SK-N-SH treated with all-trans-retinoic acid at 6 μM for 48 hours (cell line): ENCODE data around the gene SYNJ2.

Source experiments
- ATAC-seq: fragments of 200-7000 bp; cut with Tn5 transposase; 3 replicates; pipeline ENCODE4 v1.9.1; 2020; ENCODE audit warnings: mild to moderate bottlenecking, moderate library complexity
- BACH2 ChIP-seq: fragments of 250-450 bp; sonication (Bioruptor Pico); IDR thresholded peaks from 2 replicates; pipeline ENCODE4 v1.9.0; 2021; ENCODE audit warnings: mild to moderate bottlenecking, borderline replicate concordance
- CSDC2 ChIP-seq: fragments of 250-450 bp; sonication (Bioruptor Pico); IDR thresholded peaks from 2 replicates; pipeline ENCODE4 v1.5.0; 2020; ENCODE audit warnings: mild to moderate bottlenecking, moderate library complexity
- CSRNP3 ChIP-seq: fragments of 250-450 bp; sonication (Bioruptor Pico); IDR thresholded peaks from 2 replicates; pipeline ENCODE4 v1.5.1; 2021; ENCODE audit warnings: mild to moderate bottlenecking, moderate library complexity
- ESRRG ChIP-seq: fragments of 250-450 bp; sonication (Bioruptor Pico); IDR thresholded peaks from 2 replicates; pipeline ENCODE4 v1.6.1; 2021; ENCODE audit warnings: mild to moderate bottlenecking
- ISL1 ChIP-seq: fragments of 250-450 bp; sonication (Bioruptor Pico); IDR thresholded peaks from 2 replicates; pipeline ENCODE4 v2.1.2; 2022; ENCODE audit warnings: mild to moderate bottlenecking, moderate library complexity
- OSR1 ChIP-seq: fragments of 250-450 bp; sonication (Bioruptor Pico); IDR thresholded peaks from 2 replicates; pipeline ENCODE4 v1.8.0; 2022; ENCODE audit warnings: moderate library complexity, mild to moderate bottlenecking, inconsistent platforms
- PATZ1 ChIP-seq: fragments of 250-450 bp; sonication (Bioruptor Pico); IDR thresholded peaks from 2 replicates; pipeline ENCODE4 v1.8.0; 2020; ENCODE audit warnings: mild to moderate bottlenecking, moderate library complexity, borderline replicate concordance
- POU6F1 ChIP-seq: fragments of 250-450 bp; sonication (Bioruptor Pico); IDR thresholded peaks from 2 replicates; pipeline ENCODE4 v1.8.0; 2021; ENCODE audit warnings: low read depth, mild to moderate bottlenecking, moderate library complexity, borderline replicate concordance
- PPARA ChIP-seq: fragments of 250-450 bp; sonication (Bioruptor Pico); IDR thresholded peaks from 2 replicates; pipeline ENCODE4 v1.5.0; 2020; ENCODE audit warnings: mild to moderate bottlenecking, borderline replicate concordance
- RARB ChIP-seq: fragments of 250-450 bp; sonication (Bioruptor Pico); IDR thresholded peaks from 2 replicates; pipeline ENCODE4 v1.8.0; 2021; ENCODE audit warnings: mild to moderate bottlenecking, moderate library complexity
- SNAI2 ChIP-seq: fragments of 250-450 bp; sonication (Bioruptor Pico); IDR thresholded peaks from 2 replicates; pipeline ENCODE4 v1.5.0; 2020; ENCODE audit warnings: mild to moderate bottlenecking, moderate library complexity
- TOX ChIP-seq: fragments of 250-450 bp; sonication (Bioruptor Pico); IDR thresholded peaks from 2 replicates; pipeline ENCODE4 v1.8.0; 2021; ENCODE audit warnings: mild to moderate bottlenecking, moderate library complexity, borderline replicate concordance
- TSHZ2 ChIP-seq: fragments of 250-450 bp; sonication (Bioruptor Pico); IDR thresholded peaks from 2 replicates; pipeline ENCODE4 v1.5.0; 2020; ENCODE audit warnings: mild to moderate bottlenecking, moderate library complexity
- ZC3H10 ChIP-seq: fragments of 250-450 bp; sonication (Bioruptor Pico); IDR thresholded peaks from 2 replicates; pipeline ENCODE4 v1.5.1; 2021; ENCODE audit warnings: mild to moderate bottlenecking, moderate library complexity
- ZFP3 ChIP-seq: fragments of 250-450 bp; sonication (Bioruptor Pico); IDR thresholded peaks from 2 replicates; pipeline ENCODE4 v1.5.0; 2020; ENCODE audit warnings: mild to moderate bottlenecking, moderate library complexity
- ZFP30 ChIP-seq: fragments of 450-650 bp; formaldehyde crosslinking; IDR thresholded peaks from 2 replicates; pipeline ENCODE4 v1.5.0; 2022; ENCODE audit warnings: mild to moderate bottlenecking, moderate library complexity
- ZNF565 ChIP-seq: fragments of 450-650 bp; formaldehyde crosslinking; conservative IDR thresholded peaks from 2 replicates; pipeline ENCODE4 v1.5.0; 2020; ENCODE audit warnings: low read depth, mild to moderate bottlenecking, moderate library complexity
- ZNF70 ChIP-seq: fragments of 450-650 bp; formaldehyde crosslinking; IDR thresholded peaks from 2 replicates; pipeline ENCODE4 v1.5.0; 2020; ENCODE audit warnings: mild to moderate bottlenecking, moderate library complexity
- ZNF8 ChIP-seq: fragments of 450-650 bp; formaldehyde crosslinking; IDR thresholded peaks from 2 replicates; pipeline ENCODE4 v1.5.0; 2020; ENCODE audit warnings: mild to moderate bottlenecking, moderate library complexity

Gene SYNJ2

GRCh38 chr6:157976345-157977175 lies 5.1 kb upstream of the SYNJ2 start:
- TF ChIP-seq CSRNP3 (CRISPR knock-in tag) (no peak), CSDC2 (CRISPR knock-in tag) (no peak), TSHZ2 (CRISPR knock-in tag) (no peak), SNAI2 (CRISPR knock-in tag) (no peak), ESRRG (CRISPR knock-in tag) (no peak), RARB (CRISPR knock-in tag) (no peak), ISL1 (no peak), ZNF70 (CRISPR knock-in tag) (no peak), POU6F1 (CRISPR knock-in tag) (no peak), TOX (CRISPR knock-in tag) (no peak)
- ATAC-seq = no peak

GRCh38 chr6:157977176-157977804 lies 4.4 kb upstream of the SYNJ2 start:
- TF ChIP-seq SNAI2 (CRISPR knock-in tag) (no peak), PPARA (CRISPR knock-in tag) (no peak), ESRRG (CRISPR knock-in tag) (no peak), CSDC2 (CRISPR knock-in tag) (no peak), TOX (CRISPR knock-in tag) (no peak), BACH2 (CRISPR knock-in tag) (no peak), ZFP30 (no peak), RARB (CRISPR knock-in tag) (no peak), ISL1 (no peak), TSHZ2 (CRISPR knock-in tag) (no peak), ZC3H10 (CRISPR knock-in tag) (no peak), ZNF565 (CRISPR knock-in tag) (no peak), OSR1 (CRISPR knock-in tag) (no peak), ZFP3 (no peak), POU6F1 (CRISPR knock-in tag) (no peak), ZNF8 (CRISPR knock-in tag) (no peak), PATZ1 (CRISPR knock-in tag) (no peak), ZNF70 (CRISPR knock-in tag) (no peak)
- TF ChIP-seq, all 23 proteins: peak for 0
- no peak for ATAC-seq
